ENCODE measurements around the gene TYRP1.

TYRP1 gene

GRCh38 chr9:12693141-12693540 lies at the start of gene TYRP1:
TSS of gene TYRP1 (plus strand) at chr9:12693385. CDS start at chr9:12693997, 612 bp downstream.
- Histone ChIP-seq H3K4me1 (ENCODE audit: control insufficient read depth, insufficient read depth, low read length) (no peaks in the 10 kb centered on the region), H3K27me3 (ENCODE audit: control insufficient read depth, insufficient read depth, low read length) (no peaks in the 10 kb centered on the region), H3K9ac (ENCODE audit: low read depth, low read length) (no peak within 1 kb of the TSS), H3K9me3 (ENCODE audit: control insufficient read depth, insufficient read depth, low read length) (no peaks in the 10 kb centered on the region), H3K36me3 (ENCODE audit: control insufficient read depth, insufficient read depth, low read length) (no peaks in the 10 kb centered on the region), H3K4me3 (ENCODE audit: low read depth, low read length) (no peak within 1 kb of the TSS)

GRCh38 chr9:12643686-12644085 lies 49.5 kb upstream of the TYRP1 start:
- Histone ChIP-seq H3K36me3 (ENCODE audit: control insufficient read depth, insufficient read depth, low read length) (no peaks in the 10 kb centered on the region), H3K27me3 (ENCODE audit: control insufficient read depth, insufficient read depth, low read length) (no peaks in the 10 kb centered on the region), H3K4me3 (ENCODE audit: low read depth, low read length) (no peak overlapping the region), H3K9ac (ENCODE audit: low read depth, low read length) (no peak overlapping the region), H3K4me1 (ENCODE audit: control insufficient read depth, insufficient read depth, low read length) (no peaks in the 10 kb centered on the region), H3K9me3 (ENCODE audit: control insufficient read depth, insufficient read depth, low read length) (no peaks in the 10 kb centered on the region)

- H3K4me3 ChIP-seq (ENCODE audit: low read depth, low read length), result no peak overlapping the region
- no peaks in the 10 kb centered on the region for H3K4me1 ChIP-seq (ENCODE audit: control insufficient read depth, insufficient read depth, low read length)
- no peak overlapping the region for H3K9ac ChIP-seq (ENCODE audit: low read depth, low read length)
- H3K9me3 ChIP-seq (ENCODE audit: control insufficient read depth, insufficient read depth, low read length), result no peaks in the 10 kb centered on the region
- H3K36me3 ChIP-seq (ENCODE audit: control insufficient read depth, insufficient read depth, low read length), result no peaks in the 10 kb centered on the region
- H3K27me3 ChIP-seq (ENCODE audit: control insufficient read depth, insufficient read depth, low read length), result no peaks in the 10 kb centered on the region
These were observed 44.3 kb upstream of the TYRP1 start for GRCh38 chr9:12648925-12649324.

- H3K4me1 ChIP-seq (ENCODE audit: control insufficient read depth, insufficient read depth, low read length), result no peaks in the 10 kb centered on the region
These were observed 42.1 kb upstream of the TYRP1 start for GRCh38 chr9:12651125-12651524.

GRCh38 chr9:12652973-12653372 lies 40.2 kb upstream of the TYRP1 start:
- Histone ChIP-seq H3K9ac (ENCODE audit: low read depth, low read length) (no peak overlapping the region), H3K27me3 (ENCODE audit: control insufficient read depth, insufficient read depth, low read length) (no peaks in the 10 kb centered on the region), H3K4me3 (ENCODE audit: low read depth, low read length) (no peak overlapping the region), H3K4me1 (ENCODE audit: control insufficient read depth, insufficient read depth, low read length) (no peaks in the 10 kb centered on the region), H3K9me3 (ENCODE audit: control insufficient read depth, insufficient read depth, low read length) (no peaks in the 10 kb centered on the region), H3K36me3 (ENCODE audit: control insufficient read depth, insufficient read depth, low read length) (no peaks in the 10 kb centered on the region)

More at GRCh38 chr9:12651125-12651524, 42.1 kb upstream of the TYRP1 start:
- Histone ChIP-seq H3K9ac (ENCODE audit: low read depth, low read length) (no peak overlapping the region), H3K27me3 (ENCODE audit: control insufficient read depth, insufficient read depth, low read length) (no peaks in the 10 kb centered on the region), H3K9me3 (ENCODE audit: control insufficient read depth, insufficient read depth, low read length) (no peaks in the 10 kb centered on the region), H3K36me3 (ENCODE audit: control insufficient read depth, insufficient read depth, low read length) (no peaks in the 10 kb centered on the region), H3K4me3 (ENCODE audit: low read depth, low read length) (no peak overlapping the region)

GRCh38 chr9:12656803-12657202 lies 36.4 kb upstream of the TYRP1 start:
- H3K9ac ChIP-seq (ENCODE audit: low read depth, low read length), result no peak overlapping the region
- H3K4me1 ChIP-seq (ENCODE audit: control insufficient read depth, insufficient read depth, low read length), result no peaks in the 10 kb centered on the region
- H3K36me3 ChIP-seq (ENCODE audit: control insufficient read depth, insufficient read depth, low read length), result no peaks in the 10 kb centered on the region
- no peaks in the 10 kb centered on the region for H3K27me3 ChIP-seq (ENCODE audit: control insufficient read depth, insufficient read depth, low read length)
- no peaks in the 10 kb centered on the region for H3K9me3 ChIP-seq (ENCODE audit: control insufficient read depth, insufficient read depth, low read length)
- no peak overlapping the region for H3K4me3 ChIP-seq (ENCODE audit: low read depth, low read length)

GRCh38 chr9:12657233-12657632 lies 36.0 kb upstream of the TYRP1 start:
- no peaks in the 10 kb centered on the region for H3K27me3 ChIP-seq (ENCODE audit: control insufficient read depth, insufficient read depth, low read length)
- no peaks in the 10 kb centered on the region for H3K36me3 ChIP-seq (ENCODE audit: control insufficient read depth, insufficient read depth, low read length)
- H3K4me1 ChIP-seq (ENCODE audit: control insufficient read depth, insufficient read depth, low read length), result no peaks in the 10 kb centered on the region
- no peak overlapping the region for H3K9ac ChIP-seq (ENCODE audit: low read depth, low read length)
- no peaks in the 10 kb centered on the region for H3K9me3 ChIP-seq (ENCODE audit: control insufficient read depth, insufficient read depth, low read length)
- H3K4me3 ChIP-seq (ENCODE audit: low read depth, low read length), result no peak overlapping the region

GRCh38 chr9:12657998-12658397 lies 35.2 kb upstream of the TYRP1 start:
- Histone ChIP-seq H3K4me1 (ENCODE audit: control insufficient read depth, insufficient read depth, low read length) (no peaks in the 10 kb centered on the region), H3K9ac (ENCODE audit: low read depth, low read length) (no peak overlapping the region), H3K9me3 (ENCODE audit: control insufficient read depth, insufficient read depth, low read length) (no peaks in the 10 kb centered on the region), H3K27me3 (ENCODE audit: control insufficient read depth, insufficient read depth, low read length) (no peaks in the 10 kb centered on the region), H3K4me3 (ENCODE audit: low read depth, low read length) (no peak overlapping the region), H3K36me3 (ENCODE audit: control insufficient read depth, insufficient read depth, low read length) (no peaks in the 10 kb centered on the region)

- Histone ChIP-seq H3K9me3 (ENCODE audit: control insufficient read depth, insufficient read depth, low read length) (no peaks in the 10 kb centered on the region), H3K4me3 (ENCODE audit: low read depth, low read length) (no peak overlapping the region), H3K4me1 (ENCODE audit: control insufficient read depth, insufficient read depth, low read length) (no peaks in the 10 kb centered on the region), H3K27me3 (ENCODE audit: control insufficient read depth, insufficient read depth, low read length) (no peaks in the 10 kb centered on the region), H3K36me3 (ENCODE audit: control insufficient read depth, insufficient read depth, low read length) (no peaks in the 10 kb centered on the region), H3K9ac (ENCODE audit: low read depth, low read length) (no peak overlapping the region)
These were observed 34.5 kb upstream of the TYRP1 start for GRCh38 chr9:12658531-12659209.

- no peak overlapping the region for H3K4me3 ChIP-seq (ENCODE audit: low read depth, low read length)
- H3K9ac ChIP-seq (ENCODE audit: low read depth, low read length), result no peak overlapping the region
- H3K27me3 ChIP-seq (ENCODE audit: control insufficient read depth, insufficient read depth, low read length), result no peaks in the 10 kb centered on the region
- no peaks in the 10 kb centered on the region for H3K9me3 ChIP-seq (ENCODE audit: control insufficient read depth, insufficient read depth, low read length)
- H3K36me3 ChIP-seq (ENCODE audit: control insufficient read depth, insufficient read depth, low read length), result no peaks in the 10 kb centered on the region
- H3K4me1 ChIP-seq (ENCODE audit: control insufficient read depth, insufficient read depth, low read length), result no peaks in the 10 kb centered on the region
These were observed 34.0 kb upstream of the TYRP1 start for GRCh38 chr9:12659220-12659619.

- no peak overlapping the region for H3K4me3 ChIP-seq (ENCODE audit: low read depth, low read length)
- H3K4me1 ChIP-seq (ENCODE audit: control insufficient read depth, insufficient read depth, low read length), result no peaks in the 10 kb centered on the region
- no peaks in the 10 kb centered on the region for H3K9me3 ChIP-seq (ENCODE audit: control insufficient read depth, insufficient read depth, low read length)
- H3K27me3 ChIP-seq (ENCODE audit: control insufficient read depth, insufficient read depth, low read length), result no peaks in the 10 kb centered on the region
- no peaks in the 10 kb centered on the region for H3K36me3 ChIP-seq (ENCODE audit: control insufficient read depth, insufficient read depth, low read length)
- H3K9ac ChIP-seq (ENCODE audit: low read depth, low read length), result no peak overlapping the region
These were observed 26.4 kb upstream of the TYRP1 start for GRCh38 chr9:12666813-12667212.

- no peaks in the 10 kb centered on the region for H3K36me3 ChIP-seq (ENCODE audit: control insufficient read depth, insufficient read depth, low read length)
- no peak overlapping the region for H3K4me3 ChIP-seq (ENCODE audit: low read depth, low read length)
- H3K4me1 ChIP-seq (ENCODE audit: control insufficient read depth, insufficient read depth, low read length), result no peaks in the 10 kb centered on the region
- H3K27me3 ChIP-seq (ENCODE audit: control insufficient read depth, insufficient read depth, low read length), result no peaks in the 10 kb centered on the region
- no peaks in the 10 kb centered on the region for H3K9me3 ChIP-seq (ENCODE audit: control insufficient read depth, insufficient read depth, low read length)
- H3K9ac ChIP-seq (ENCODE audit: low read depth, low read length), result no peak overlapping the region
These were observed 25.3 kb upstream of the TYRP1 start for GRCh38 chr9:12667892-12668291.

All from iPS-15b (cell line).